NCI-H2107 (cell line): Measurements from ENCODE around the gene TNIK.
"Not testable (repeated sequence)": the region's sequence is repeated elsewhere in the genome, so short reads cannot be mapped to it uniquely, and the experiment has no call there.

ENCODE experiments used
- DNase-seq: peaks from one replicate; lab custom pipeline; 2025; lab: John Stamatoyannopoulos, UW

The TNIK gene

DNA sequence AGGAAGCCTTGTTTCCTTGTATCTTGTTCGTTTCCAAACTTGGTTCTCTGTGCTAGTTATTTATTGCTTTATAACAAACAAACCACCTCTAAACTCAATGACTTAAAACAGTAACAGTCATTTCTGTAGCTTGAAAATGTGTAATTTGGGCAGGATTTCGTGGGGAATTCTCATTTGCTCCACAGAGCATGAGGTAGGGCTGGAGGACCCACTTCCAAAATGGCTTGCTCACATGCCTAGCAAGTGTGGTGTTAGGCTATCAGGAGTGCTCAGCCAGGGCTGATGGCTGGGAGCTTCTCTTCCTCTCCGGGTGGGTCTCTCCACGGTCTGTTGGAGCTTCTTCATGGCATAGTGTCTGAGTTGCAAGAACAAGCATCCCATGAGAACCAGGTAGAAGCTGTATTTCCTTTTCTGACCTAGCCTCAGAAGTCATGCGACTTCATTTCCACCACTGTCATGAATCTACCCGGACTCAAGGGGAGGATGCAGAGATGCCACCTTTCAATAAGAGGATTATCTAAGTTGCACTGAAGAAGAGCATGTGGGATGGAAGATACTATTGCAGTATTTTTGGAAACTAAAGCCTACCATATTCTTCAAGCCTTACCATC lies 8.2 kb upstream of the TNIK start:
- DNase-seq: no peak

GRCh38 chr3:171465763-171466162 lies 5.6 kb upstream of the TNIK start:
- no peak for DNase-seq

GRCh38 chr3:171464462-171464861 lies 4.3 kb upstream of the TNIK start:
- DNase-seq: no peak

DNA sequence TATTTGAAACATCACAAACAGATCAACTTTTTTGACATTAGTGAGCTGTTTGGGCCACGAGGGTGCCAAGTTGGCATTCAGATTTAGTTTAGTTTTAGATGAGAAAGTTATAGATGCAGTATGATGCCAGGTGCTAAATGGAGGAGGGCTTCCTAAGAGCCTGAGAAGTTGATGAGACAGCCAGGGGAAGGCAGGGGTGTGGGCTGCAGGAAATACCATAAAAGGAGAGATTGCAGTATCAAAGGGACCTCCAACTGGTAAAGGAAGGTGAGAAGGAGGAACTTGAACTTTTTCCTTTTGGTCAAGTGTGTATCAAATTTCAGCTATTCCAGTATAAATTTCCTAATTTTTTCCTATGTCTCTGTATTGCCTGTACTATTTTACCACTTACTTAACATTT lies 2.0 kb upstream of the TNIK start:
- no peak for DNase-seq

DNA sequence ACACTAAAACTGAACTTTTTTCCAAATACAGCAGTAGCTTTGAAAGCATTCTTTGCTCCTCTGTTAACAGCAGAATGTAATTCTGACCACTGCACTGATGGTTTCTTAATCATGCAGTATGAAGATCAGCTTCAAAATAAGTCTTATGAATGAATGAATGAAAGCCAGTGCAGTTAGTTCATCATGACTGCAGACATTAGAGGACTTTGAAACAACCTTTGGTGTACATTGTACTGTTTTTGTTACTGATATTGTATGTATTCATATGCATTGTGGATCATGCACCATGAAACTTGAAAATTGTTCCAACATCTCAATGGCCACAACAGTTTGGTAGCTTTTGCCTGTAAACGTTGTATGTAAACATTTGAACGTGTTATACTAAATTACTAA lies 1.3 kb upstream of the TNIK start:
- DNase-seq: no peak

DNA sequence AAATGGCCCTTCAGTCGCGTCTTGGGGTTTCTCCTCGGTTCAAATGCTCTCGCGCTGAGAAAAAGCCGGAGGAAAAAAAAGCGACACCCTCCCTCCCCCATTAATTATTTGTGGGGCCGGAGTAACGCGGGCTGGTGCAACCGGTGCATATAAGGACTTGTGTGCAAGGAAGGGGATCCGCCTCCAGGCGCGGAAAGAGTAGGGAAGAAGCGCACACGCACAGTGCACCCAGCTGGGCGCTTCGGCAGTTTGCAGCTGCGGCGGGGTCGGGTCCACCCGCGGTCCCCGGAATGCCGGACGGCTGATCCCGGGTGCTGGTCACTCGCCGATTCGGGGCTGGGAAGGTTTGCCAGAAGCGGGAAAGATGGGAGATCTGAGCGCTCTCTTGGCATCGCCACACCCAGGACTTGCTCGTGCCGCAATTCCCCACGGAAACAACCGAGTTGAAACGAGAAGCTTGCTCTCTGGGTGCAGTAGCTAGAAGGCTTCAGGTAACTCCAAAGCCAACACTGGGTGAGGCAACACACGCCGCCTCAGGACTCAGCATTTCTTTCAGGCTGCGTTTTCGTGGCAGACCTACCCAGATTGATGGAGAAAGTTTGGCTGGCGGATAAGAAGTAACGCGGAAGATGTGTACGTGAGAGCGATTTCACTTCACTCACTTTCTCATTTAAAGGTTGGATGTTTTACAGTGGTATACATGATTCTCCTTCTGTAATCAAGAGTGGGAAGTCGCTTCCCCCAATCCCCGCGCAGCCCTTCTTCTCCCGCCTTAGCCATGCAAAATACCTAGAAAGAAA lies 720 bp upstream of the TNIK start:
- peak; percentile 61 for DNase-seq

- DNase-seq: peak; percentile 44
These were observed 866 bp downstream of the TNIK start for GRCh38 chr3:171459137-171459941.

- no peak for DNase-seq
These were observed 1.4 kb downstream of the TNIK start for GRCh38 chr3:171458864-171459136.

DNA sequence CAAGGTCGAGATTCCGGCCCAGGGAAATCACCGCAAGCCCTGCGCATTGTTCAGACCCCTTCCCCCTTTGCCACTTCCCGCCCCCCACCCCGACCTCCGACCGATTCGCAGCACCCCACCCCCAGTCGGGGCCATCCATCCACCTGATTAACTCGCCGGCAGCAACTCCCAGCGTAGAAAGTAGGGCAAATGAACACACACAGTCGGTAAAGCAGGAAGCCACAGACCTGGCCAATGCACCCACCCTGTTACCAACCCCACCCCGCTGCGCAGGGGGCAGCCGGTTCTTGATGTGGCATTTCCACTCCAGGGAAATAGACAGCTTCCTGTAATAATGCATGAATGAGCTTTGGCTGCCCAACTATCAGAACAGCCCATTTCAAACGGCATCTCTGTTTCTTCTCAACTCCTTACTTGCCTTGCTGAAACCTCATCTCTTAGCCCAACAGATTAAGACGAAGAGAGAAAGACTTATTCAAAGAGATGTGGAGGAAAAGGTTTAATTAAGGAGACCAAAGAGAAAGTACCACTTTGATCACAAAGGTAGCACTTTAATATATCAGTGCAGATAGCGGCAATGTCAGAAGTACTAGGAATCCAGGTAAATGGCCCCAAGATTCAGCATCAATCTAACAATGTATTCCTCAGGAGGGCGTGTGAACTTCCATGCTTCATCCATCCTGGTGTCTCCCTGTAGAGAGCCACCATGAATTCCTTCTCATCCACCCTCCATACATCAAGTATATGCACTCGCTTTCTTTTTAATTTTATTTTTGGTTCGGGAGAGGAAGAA lies 1.9 kb downstream of the TNIK start:
- DNase-seq: no peak

- no peak for DNase-seq
These were observed 2.6 kb downstream of the TNIK start for GRCh38 chr3:171457607-171458061.

DNA sequence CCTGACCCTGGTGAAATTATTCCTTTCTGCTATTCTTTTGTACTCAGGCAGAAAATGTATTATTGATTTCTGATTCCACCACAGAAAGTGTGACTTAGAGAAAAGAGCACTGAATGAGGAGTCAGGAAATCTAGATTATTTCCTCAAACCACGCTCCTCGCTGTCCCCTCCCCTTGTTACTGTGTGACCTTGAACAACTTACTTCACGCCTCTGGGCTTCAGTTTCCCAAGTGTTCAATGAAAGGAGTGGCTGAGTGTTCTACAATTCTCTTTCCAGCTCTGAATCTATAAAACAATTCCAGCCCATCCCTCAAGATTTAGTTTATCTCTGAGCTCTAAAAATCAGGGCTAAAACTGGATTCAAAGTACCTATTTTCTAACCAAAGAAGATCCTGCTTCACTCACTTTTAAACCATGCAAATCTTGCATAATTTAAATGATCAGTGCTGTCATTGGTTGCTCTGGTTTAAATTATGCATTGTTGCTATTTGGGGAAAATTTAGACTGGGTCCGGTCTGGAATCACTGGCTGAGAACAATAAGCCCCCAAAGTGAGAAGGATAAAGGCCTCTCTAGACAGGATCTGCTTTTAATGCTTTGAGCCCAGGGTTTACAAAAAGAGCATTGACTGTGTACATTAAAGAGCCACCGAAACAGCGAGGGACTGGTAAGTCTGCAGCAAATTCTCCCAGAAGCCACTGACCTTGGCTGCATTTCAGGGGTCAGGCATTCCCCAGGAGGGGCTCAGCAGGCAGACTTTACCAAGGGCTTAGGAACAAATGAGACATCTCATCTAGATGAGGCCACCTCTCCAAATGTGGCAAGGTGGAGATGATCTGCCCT lies 3.2 kb downstream of the TNIK start:
- DNase-seq: no peak

DNA sequence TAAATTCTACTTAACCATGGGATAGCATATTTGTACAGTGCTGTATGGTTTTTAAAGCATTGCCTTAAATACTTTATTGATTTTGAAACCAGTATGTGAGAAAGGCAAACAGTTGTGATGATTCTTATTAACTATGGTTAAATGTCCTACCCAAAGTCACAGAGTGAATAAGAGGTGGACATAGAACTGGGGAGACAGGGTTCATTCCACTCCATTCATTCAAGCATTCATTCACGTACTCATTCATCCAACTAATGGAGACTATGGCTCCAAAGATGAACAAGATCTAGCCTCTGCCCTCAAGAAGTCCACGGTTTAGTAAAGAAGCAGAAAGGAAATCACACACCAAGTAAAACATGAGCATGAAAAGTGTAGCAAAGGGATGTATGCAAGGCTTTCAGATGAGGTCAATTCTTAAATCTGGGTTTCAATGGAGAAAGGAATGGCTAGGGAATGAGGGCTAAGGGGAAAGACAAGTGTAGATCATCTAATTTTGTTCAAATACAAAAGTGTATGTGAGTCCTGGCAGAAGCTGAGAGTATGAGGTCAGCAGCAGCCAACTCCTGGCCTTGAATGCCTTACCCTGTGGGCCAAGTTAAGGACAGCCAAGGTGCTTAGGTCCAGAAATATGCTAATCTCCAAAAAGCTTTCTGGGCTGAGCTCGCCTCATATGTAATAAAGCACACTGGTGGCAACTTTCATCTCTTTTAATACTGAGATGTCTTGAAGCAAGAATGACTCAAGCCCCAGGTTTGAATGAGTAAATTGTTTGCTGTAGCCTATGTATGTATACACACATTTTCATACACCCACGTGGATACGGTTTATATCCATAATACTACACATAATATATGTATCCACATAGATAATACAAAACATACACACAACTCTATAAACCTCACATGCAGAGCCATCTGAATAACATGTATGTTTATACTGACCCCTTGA lies 4.3 kb downstream of the TNIK start:
- no peak for DNase-seq

- no peak for DNase-seq
These were observed 6.2 kb downstream of the TNIK start for GRCh38 chr3:171454041-171454440.

DNA sequence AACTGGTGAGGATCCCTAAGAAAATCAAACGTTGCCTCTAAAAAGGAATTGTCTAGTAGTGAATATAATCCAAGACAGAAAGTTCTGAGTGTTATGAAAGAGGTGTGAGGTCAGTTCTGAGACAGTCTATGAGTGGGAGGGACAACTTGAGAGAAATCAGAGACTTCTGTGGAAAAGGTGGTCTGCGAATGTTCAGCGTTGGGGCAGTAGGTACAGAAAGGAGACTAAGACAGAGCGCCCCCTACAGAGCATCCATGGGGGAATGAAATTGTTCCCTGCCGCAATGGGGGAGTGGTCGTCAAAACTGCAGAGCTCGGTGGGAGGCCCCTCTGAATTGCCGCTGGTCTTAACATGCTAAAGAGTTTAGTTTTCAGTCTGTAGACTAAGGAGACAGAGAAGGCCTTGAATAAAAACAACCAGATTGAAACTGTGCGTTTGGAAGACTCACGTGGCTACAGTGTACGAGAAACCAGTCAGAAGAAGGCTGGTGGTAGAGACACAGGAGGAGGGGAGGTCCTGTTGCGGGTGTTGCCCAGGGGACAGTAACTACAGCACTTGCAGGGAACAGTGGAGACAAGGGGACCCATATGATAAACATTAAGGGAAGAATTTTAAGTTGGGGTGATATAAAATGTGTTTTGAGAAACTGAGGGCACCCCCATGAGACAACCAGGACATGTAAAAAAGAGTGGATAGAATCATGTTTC lies 6.9 kb downstream of the TNIK start:
- DNase-seq: no peak

GRCh38 chr3:171452328-171452727 lies 7.9 kb downstream of the TNIK start:
- no peak for DNase-seq

DNA sequence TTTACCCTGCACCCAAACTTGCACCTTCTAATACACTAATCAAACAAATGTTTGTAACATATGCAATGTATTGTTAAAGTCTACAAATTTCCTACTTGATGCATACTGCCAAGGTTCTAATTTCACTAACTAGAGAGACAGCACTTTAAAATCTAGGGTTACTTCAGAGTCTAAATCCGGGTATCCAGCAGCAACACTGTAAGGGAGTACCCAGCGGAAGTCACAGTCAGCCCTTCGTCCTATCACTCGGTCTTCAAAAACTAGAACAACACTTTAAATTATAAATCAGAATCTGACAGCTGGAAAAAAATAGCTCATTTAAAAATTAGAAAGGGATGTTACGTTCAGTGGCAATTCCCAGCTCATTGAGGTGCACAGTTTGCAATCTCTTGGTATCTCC lies 8.3 kb downstream of the TNIK start:
- no peak for DNase-seq

GRCh38 chr3:171447579-171447891 lies 12.7 kb downstream of the TNIK start:
- DNase-seq: not testable (repeated sequence)

DNA sequence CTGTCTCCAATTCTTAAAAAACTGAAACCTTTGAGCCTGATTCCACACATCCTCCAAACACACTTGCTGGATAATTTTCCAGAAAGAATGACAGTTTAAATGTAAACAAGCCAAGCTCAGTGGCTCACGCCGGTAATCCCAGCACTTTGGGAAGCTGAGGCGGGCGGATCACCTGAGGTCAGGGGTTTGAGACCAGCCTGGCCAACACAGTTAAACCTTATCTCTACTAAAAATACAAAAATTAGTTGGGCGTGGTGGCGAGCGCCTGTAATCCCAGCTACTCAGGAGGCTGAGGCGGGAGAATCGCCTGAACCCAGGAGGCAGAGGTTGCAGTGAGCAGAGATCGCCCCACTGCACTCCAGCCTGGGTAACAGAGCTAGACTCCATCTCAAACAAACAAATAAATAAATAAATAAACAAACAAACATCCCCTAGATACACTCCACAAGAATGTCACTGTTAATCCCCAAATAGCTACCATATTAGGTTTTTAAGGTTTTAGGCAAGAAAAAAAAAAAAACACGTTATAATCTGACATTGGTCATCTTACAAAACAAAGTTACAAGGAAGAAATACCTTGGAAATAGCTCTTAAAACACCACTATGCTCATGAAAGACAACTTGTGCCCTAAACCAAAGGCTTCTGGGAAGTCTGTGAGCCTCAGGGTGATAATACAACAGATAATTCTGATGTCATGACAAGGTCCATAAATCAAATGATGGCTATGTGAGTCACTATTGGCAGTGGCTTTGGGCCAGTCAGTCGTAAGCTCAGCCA lies 13.2 kb downstream of the TNIK start:
- no peak for DNase-seq

GRCh38 chr3:171446301-171446700 lies 13.9 kb downstream of the TNIK start:
- no peak for DNase-seq
